ENCODE data around the gene DSCAM. TPM values are rescaled to one million over a fixed set of nuclear protein-coding genes. Genes with fewer than 3 reads are reported as not detected.

DSCAM gene
- total RNA-seq, 1 donor from 2014 or later: 0.06 TPM

- TF ChIP-seq CTCF (IDR thresholded peaks at IDR 0.05): no peak
Observed at GRCh38 chr21:40490408-40490807, 356.6 kb downstream of the DSCAM start.

GRCh38 chr21:40489001-40489400 lies 358.0 kb downstream of the DSCAM start:
- intact Hi-C loops (cut with DNase I): no loop called here
- Histone ChIP-seq H3K36me3 (no peaks in the 10 kb centered on the region), H3K27ac (no peak overlapping the region), H3K27me3 (ENCODE audit: low read depth) (no peaks in the 10 kb centered on the region), H3K4me3 (no peak overlapping the region), H3K4me1 (no peaks in the 10 kb centered on the region), H3K9me3 (no peaks in the 10 kb centered on the region)
- no peak for TF ChIP-seq CTCF (IDR thresholded peaks at IDR 0.05)
- DNase-seq: no peak
- no peak for ATAC-seq

More at GRCh38 chr21:40490408-40490807, 356.6 kb downstream of the DSCAM start:
- Histone ChIP-seq H3K4me3 (no peak overlapping the region), H3K27ac (no peak overlapping the region), H3K9me3 (no peaks in the 10 kb centered on the region), H3K4me1 (no peaks in the 10 kb centered on the region), H3K36me3 (no peaks in the 10 kb centered on the region), H3K27me3 (ENCODE audit: low read depth) (no peaks in the 10 kb centered on the region)
- no peak for DNase-seq
- no peak for ATAC-seq
- intact Hi-C loops (cut with DNase I): no loop called here

- TF ChIP-seq CTCF (IDR thresholded peaks at IDR 0.05): no peak
- no peaks in the 10 kb centered on the region for H3K4me1 ChIP-seq
- ATAC-seq (no peak), DNase-seq (no peak)
- no peaks in the 10 kb centered on the region for H3K9me3 ChIP-seq
- no peaks in the 10 kb centered on the region for H3K27me3 ChIP-seq (ENCODE audit: low read depth)
- H3K27ac ChIP-seq: no peak overlapping the region
- H3K36me3 ChIP-seq: no peaks in the 10 kb centered on the region
- no peak overlapping the region for H3K4me3 ChIP-seq
- intact Hi-C loops (cut with DNase I): no loop called here
Observed at GRCh38 chr21:40481764-40482163, 365.2 kb downstream of the DSCAM start.

- DNase-seq (no peak), ATAC-seq (no peak)
- Histone ChIP-seq H3K27me3 (ENCODE audit: low read depth) (no peaks in the 10 kb centered on the region), H3K9me3 (no peaks in the 10 kb centered on the region), H3K4me1 (no peaks in the 10 kb centered on the region), H3K27ac (no peak overlapping the region), H3K4me3 (no peak overlapping the region), H3K36me3 (no peaks in the 10 kb centered on the region)
- no peak for TF ChIP-seq CTCF (IDR thresholded peaks at IDR 0.05)
- intact Hi-C loops (cut with DNase I): no loop called here
Observed at GRCh38 chr21:40474513-40474912, 372.4 kb downstream of the DSCAM start.

- Histone ChIP-seq H3K9me3 (no peaks in the 10 kb centered on the region), H3K4me3 (no peak overlapping the region), H3K27me3 (ENCODE audit: low read depth) (no peaks in the 10 kb centered on the region), H3K27ac (no peak overlapping the region), H3K36me3 (no peaks in the 10 kb centered on the region), H3K4me1 (no peaks in the 10 kb centered on the region)
- intact Hi-C loops (cut with DNase I): no loop called here
- no peak for TF ChIP-seq CTCF (IDR thresholded peaks at IDR 0.05)
- no peak for DNase-seq
- no peak for ATAC-seq
Observed at GRCh38 chr21:40472013-40472412, 374.9 kb downstream of the DSCAM start.

GRCh38 chr21:40471103-40471502 lies 375.9 kb downstream of the DSCAM start:
- intact Hi-C loops (cut with DNase I): no loop called here
- Histone ChIP-seq H3K4me3 (no peak overlapping the region), H3K4me1 (no peaks in the 10 kb centered on the region), H3K27me3 (ENCODE audit: low read depth) (no peaks in the 10 kb centered on the region), H3K9me3 (no peaks in the 10 kb centered on the region), H3K36me3 (no peaks in the 10 kb centered on the region), H3K27ac (no peak overlapping the region)
- TF ChIP-seq CTCF (IDR thresholded peaks at IDR 0.05): no peak
- DNase-seq (no peak), ATAC-seq (peak in 1 of 2 donors; percentile 49)

Measured in lower lobe of right lung (tissue), 2 donors.